ENCODE data around the gene ACTG2. TPM values are rescaled to one million over a fixed set of nuclear protein-coding genes. Genes with fewer than 3 reads are reported as not detected.
"Not testable (repeated sequence)": the region's sequence is repeated elsewhere in the genome, so short reads cannot be mapped to it uniquely, and the experiment has no call there.

The ACTG2 gene
- total RNA-seq, 2 donors from 2014 or later = 251 to 325 TPM

- Histone ChIP-seq H3K36me3 (peaks cover 2% of the 10 kb centered on the region), H3K9me3 (no peaks in the 10 kb centered on the region), H3K27me3 (replicated peaks; ENCODE audit: insufficient read depth) (no peaks in the 10 kb centered on the region), H3K4me1 (ENCODE audit: control insufficient read depth in 1 of 2, low read depth in 2 of 2) (peaks cover 0 to 19% of the 10 kb centered on the region in 2 donors), H3K4me3 (no peak overlapping the region), H3K27ac (no peak overlapping the region)
- ATAC-seq (ENCODE audit: insufficient number of reproducible peaks, low FRiP score, low read depth) (no peak), DNase-seq (ENCODE audit: low spot score) (no peak)
- TF ChIP-seq, protein P1, sequence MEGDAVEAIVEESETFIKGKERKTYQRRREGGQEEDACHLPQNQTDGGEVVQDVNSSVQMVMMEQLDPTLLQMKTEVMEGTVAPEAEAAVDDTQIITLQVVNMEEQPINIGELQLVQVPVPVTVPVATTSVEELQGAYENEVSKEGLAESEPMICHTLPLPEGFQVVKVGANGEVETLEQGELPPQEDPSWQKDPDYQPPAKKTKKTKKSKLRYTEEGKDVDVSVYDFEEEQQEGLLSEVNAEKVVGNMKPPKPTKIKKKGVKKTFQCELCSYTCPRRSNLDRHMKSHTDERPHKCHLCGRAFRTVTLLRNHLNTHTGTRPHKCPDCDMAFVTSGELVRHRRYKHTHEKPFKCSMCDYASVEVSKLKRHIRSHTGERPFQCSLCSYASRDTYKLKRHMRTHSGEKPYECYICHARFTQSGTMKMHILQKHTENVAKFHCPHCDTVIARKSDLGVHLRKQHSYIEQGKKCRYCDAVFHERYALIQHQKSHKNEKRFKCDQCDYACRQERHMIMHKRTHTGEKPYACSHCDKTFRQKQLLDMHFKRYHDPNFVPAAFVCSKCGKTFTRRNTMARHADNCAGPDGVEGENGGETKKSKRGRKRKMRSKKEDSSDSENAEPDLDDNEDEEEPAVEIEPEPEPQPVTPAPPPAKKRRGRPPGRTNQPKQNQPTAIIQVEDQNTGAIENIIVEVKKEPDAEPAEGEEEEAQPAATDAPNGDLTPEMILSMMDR (IDR thresholded peaks at IDR 0.05) = no peak
These were observed 45.1 kb downstream of the ACTG2 start for GRCh38 chr2:73937899-73938298.

DNA sequence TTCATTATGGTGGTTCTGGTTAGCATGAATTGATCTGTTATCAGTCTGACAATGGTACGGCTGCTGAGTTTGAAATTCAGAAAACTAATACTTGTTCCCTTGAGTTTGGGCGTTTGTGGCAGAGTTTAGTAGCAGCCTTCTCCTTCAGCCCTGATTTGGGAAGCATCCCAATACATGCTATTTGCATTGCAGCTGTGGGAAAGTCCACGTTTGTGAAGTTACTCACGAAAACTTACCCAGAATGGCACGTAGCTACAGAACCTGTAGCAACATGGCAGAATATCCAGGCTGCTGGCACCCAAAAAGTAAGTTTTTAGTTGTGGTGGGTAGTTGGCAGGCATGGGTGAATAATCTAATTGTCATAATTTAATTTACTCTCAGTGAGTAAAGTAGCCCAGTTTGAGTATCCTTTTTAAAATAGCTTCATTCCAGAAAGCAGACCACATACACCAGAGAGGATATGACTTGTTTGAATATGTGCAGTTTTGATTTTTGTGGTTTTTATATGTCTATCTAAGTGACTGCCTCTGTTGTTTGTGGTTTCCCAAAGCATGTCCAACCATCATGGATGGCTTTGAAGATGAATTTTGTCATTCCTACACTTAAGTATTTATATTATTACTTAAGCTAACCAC lies 46.0 kb downstream of the ACTG2 start:
- Histone ChIP-seq H3K4me3 (no peak overlapping the region), H3K9me3 (no peaks in the 10 kb centered on the region), H3K27me3 (replicated peaks; ENCODE audit: insufficient read depth) (no peaks in the 10 kb centered on the region), H3K27ac (no peak overlapping the region), H3K4me1 (ENCODE audit: control insufficient read depth in 1 of 2, low read depth in 2 of 2) (peaks cover 0 to 19% of the 10 kb centered on the region in 2 donors), H3K36me3 (peaks cover 2% of the 10 kb centered on the region)
- TF ChIP-seq, protein P1 (IDR thresholded peaks at IDR 0.05) = no peak
- ATAC-seq (ENCODE audit: insufficient number of reproducible peaks, low FRiP score, low read depth) (no peak), DNase-seq (ENCODE audit: low spot score) (no peak)

- H3K9me3 ChIP-seq = no peaks in the 10 kb centered on the region
- ATAC-seq (ENCODE audit: insufficient number of reproducible peaks, low FRiP score, low read depth) = no peak
- H3K27ac ChIP-seq = no peak overlapping the region
- no peaks in the 10 kb centered on the region for H3K27me3 ChIP-seq (replicated peaks; ENCODE audit: insufficient read depth)
- H3K4me3 ChIP-seq = no peak overlapping the region
- peaks cover 2% of the 10 kb centered on the region for H3K36me3 ChIP-seq
- peaks cover 0 to 19% of the 10 kb centered on the region in 2 donors for H3K4me1 ChIP-seq (ENCODE audit: control insufficient read depth in 1 of 2, low read depth in 2 of 2)
- TF ChIP-seq, protein P1 (IDR thresholded peaks at IDR 0.05) = no peak
- DNase-seq (ENCODE audit: low spot score) = no peak
These were observed 46.6 kb downstream of the ACTG2 start for GRCh38 chr2:73939419-73939818.

GRCh38 chr2:73940066-73940465 lies 47.3 kb downstream of the ACTG2 start:
- H3K4me3 ChIP-seq; DNase-seq (ENCODE audit: low spot score); H3K9me3 ChIP-seq; H3K27ac ChIP-seq; H3K27me3 ChIP-seq (replicated peaks; ENCODE audit: insufficient read depth); H3K36me3 ChIP-seq; ATAC-seq (ENCODE audit: insufficient number of reproducible peaks, low FRiP score, low read depth): not testable (repeated sequence)
- peaks cover 0 to 19% of the 10 kb centered on the region in 2 donors for H3K4me1 ChIP-seq (ENCODE audit: control insufficient read depth in 1 of 2, low read depth in 2 of 2)

- H3K9me3 ChIP-seq = no peaks in the 10 kb centered on the region
- no peaks in the 10 kb centered on the region for H3K27me3 ChIP-seq (replicated peaks; ENCODE audit: insufficient read depth)
- no peak overlapping the region for H3K27ac ChIP-seq
- no peak overlapping the region for H3K4me3 ChIP-seq
- H3K4me1 ChIP-seq (ENCODE audit: control insufficient read depth in 1 of 2, low read depth in 2 of 2) = peaks cover 0 to 15% of the 10 kb centered on the region in 2 donors
- no peak for DNase-seq (ENCODE audit: low spot score)
- H3K36me3 ChIP-seq = peaks cover 13% of the 10 kb centered on the region
- TF ChIP-seq, protein P1 (IDR thresholded peaks at IDR 0.05) = no peak
- ATAC-seq (ENCODE audit: insufficient number of reproducible peaks, low FRiP score, low read depth) = no peak
These were observed 49.9 kb downstream of the ACTG2 start for GRCh38 chr2:73942664-73943063.

- ATAC-seq (ENCODE audit: insufficient number of reproducible peaks, low FRiP score, low read depth) (no peak), DNase-seq (ENCODE audit: low spot score) (no peak)
- no peak overlapping the region for H3K27ac ChIP-seq
- no peak overlapping the region for H3K4me3 ChIP-seq
- TF ChIP-seq, protein P1 (IDR thresholded peaks at IDR 0.05) = no peak
- no peaks in the 10 kb centered on the region for H3K9me3 ChIP-seq
- H3K27me3 ChIP-seq (replicated peaks; ENCODE audit: insufficient read depth) = no peaks in the 10 kb centered on the region
- H3K4me1 ChIP-seq (ENCODE audit: control insufficient read depth in 1 of 2, low read depth in 2 of 2) = peaks cover 0 to 6% of the 10 kb centered on the region in 2 donors
- peaks cover 26% of the 10 kb centered on the region for H3K36me3 ChIP-seq
These were observed 51.9 kb downstream of the ACTG2 start for GRCh38 chr2:73944714-73945113.

Data from thoracic aorta (tissue), 2 donors.